GM13976 (cell line): ENCODE results near the gene ANKRD63.

ENCODE experiments used
- DNase-seq: peaks from one replicate; pipeline ENCODE4 v3.0.0; 2012; ENCODE audit warnings: low spot score
- CTCF ChIP-seq: IDR thresholded peaks from 2 replicates; pipeline ENCODE4 v1.5.1; 2012; ENCODE audit warnings: borderline replicate concordance, mild to moderate bottlenecking; ENCODE audit not compliant: insufficient read depth; ENCODE audit errors: extremely low read depth, missing control alignments, control extremely low read depth
- in situ Hi-C: fragments of 300-500 bp; cut with MboI; formaldehyde crosslinking; loops from one replicate; pipeline ENCODE4 v1.12.0; 2022; ENCODE audit warnings: low sequenced_read_pairs, mixed read lengths, inconsistent platforms; ENCODE audit not compliant: unreplicated experiment

ANKRD63 gene

GRCh38 chr15:40301467-40302179 lies 18.8 kb upstream of the ANKRD63 start:
- in situ Hi-C loops: no loop called here
- no peak for TF ChIP-seq CTCF
- DNase-seq: no peak

GRCh38 chr15:40300771-40301170 lies 17.9 kb upstream of the ANKRD63 start:
- no peak for TF ChIP-seq CTCF
- in situ Hi-C loops: no loop called here

GRCh38 chr15:40300367-40300766 lies 17.5 kb upstream of the ANKRD63 start:
- in situ Hi-C loops: no loop called here
- TF ChIP-seq CTCF: no peak
- no peak for DNase-seq

More at GRCh38 chr15:40300771-40301170, 17.9 kb upstream of the ANKRD63 start:
- DNase-seq: no peak

GRCh38 chr15:40298216-40298935 lies 15.5 kb upstream of the ANKRD63 start:
- no peak for DNase-seq
- TF ChIP-seq CTCF: no peak
- in situ Hi-C loops: no loop called here

GRCh38 chr15:40297356-40297755 lies 14.5 kb upstream of the ANKRD63 start:
- in situ Hi-C loops: no loop called here
- no peak for TF ChIP-seq CTCF
- DNase-seq: no peak

- no peak for DNase-seq
- in situ Hi-C loops: no loop called here
Observed at GRCh38 chr15:40296561-40297230, 13.8 kb upstream of the ANKRD63 start.

More at GRCh38 chr15:40296561-40297230, 13.8 kb upstream of the ANKRD63 start:
- no peak for TF ChIP-seq CTCF
